Measurements from ENCODE around the gene SERINC1.

GRCh38 chr6:122482750-122483080 lies 11.1 kb upstream of the SERINC1 start:
- TF ChIP-seq CTCF (IDR thresholded peaks at IDR 0.05) (no peak), POLR2A (IDR thresholded peaks at IDR 0.05) (no peak)

All from esophagus squamous epithelium (tissue), 4 donors.